Keratinocyte (primary cell): ENCODE results near the gene CSK. TPM values are rescaled to one million over a fixed set of nuclear protein-coding genes. Genes with fewer than 3 reads are reported as not detected.

Experiments
- DNase-seq: peaks from one replicate; pipeline ENCODE4 v3.0.0-alpha.2; 2011; ENCODE audit warnings: low read depth, missing footprints, low spot score
- FAIRE-seq: peaks from 2 replicates; lab custom pipeline; 2011; peaks lifted over from hg19 to GRCh38; lab: Jason Lieb, UNC
- H2AFZ ChIP-seq: 2 replicates; pipeline ENCODE4 v1.6.0; 2012; ENCODE audit warnings: low read length, control low read depth, inconsistent platforms; ENCODE audit not compliant: control insufficient read depth
- H3K27ac ChIP-seq: 2 replicates; pipeline ENCODE4 v1.5.1; 2011; ENCODE audit warnings: low read length; ENCODE audit not compliant: control insufficient read depth, insufficient read depth
- H3K27me3 ChIP-seq: 3 replicates; pipeline ENCODE4 v1.6.0; 2011; ENCODE audit warnings: low read length; ENCODE audit not compliant: control insufficient read depth, insufficient read depth; ENCODE audit errors: extremely low read depth
- H3K36me3 ChIP-seq, 2 experiments: 2 replicates in 1 of 2; 3 replicates in 1 of 2; pipeline ENCODE4 v1.5.1; 2011; ENCODE audit warnings: low read length in 2 of 2, mild to moderate bottlenecking in 1 of 2; ENCODE audit not compliant: control insufficient read depth in 2 of 2, insufficient read depth in 2 of 2; ENCODE audit errors: extremely low read depth in 1 of 2
- H3K4me1 ChIP-seq: 3 replicates; pipeline ENCODE4 v1.5.1; 2011; ENCODE audit warnings: low read length; ENCODE audit not compliant: control insufficient read depth, insufficient read depth; ENCODE audit errors: extremely low read depth
- H3K4me2 ChIP-seq: 3 replicates; pipeline ENCODE4 v1.6.0; 2011; ENCODE audit warnings: low read depth, low read length; ENCODE audit not compliant: control insufficient read depth, insufficient read depth; ENCODE audit errors: extremely low read depth
- H3K4me3 ChIP-seq, 3 experiments: fragments of 200-600 bp in 1 of 3; sonication (generic) in 1 of 3; 2 replicates in 2 of 3; 3 replicates in 1 of 3; pipeline ENCODE4 v1.5.1; 2011 to 2016; ENCODE audit warnings: low read length in 3 of 3, mild to moderate bottlenecking in 3 of 3, control low read depth in 2 of 3, inconsistent platforms in 1 of 3, low read depth in 1 of 3, mixed read lengths in 1 of 3, mixed run types in 1 of 3, moderate library complexity in 1 of 3; ENCODE audit not compliant: control insufficient read depth in 2 of 3, insufficient read depth in 2 of 3; ENCODE audit errors: extremely low read depth in 1 of 3
- H3K79me2 ChIP-seq: 2 replicates; pipeline ENCODE4 v1.6.0; 2012; ENCODE audit warnings: low read length; ENCODE audit not compliant: control insufficient read depth, insufficient read depth
- H3K9ac ChIP-seq: 3 replicates; pipeline ENCODE4 v1.6.0; 2011; ENCODE audit warnings: low read length; ENCODE audit not compliant: control insufficient read depth, insufficient read depth; ENCODE audit errors: extremely low read depth
- H3K9me1 ChIP-seq: 3 replicates; pipeline ENCODE4 v1.6.0; 2011; ENCODE audit warnings: low read length; ENCODE audit not compliant: control insufficient read depth, insufficient read depth; ENCODE audit errors: extremely low read depth
- H3K9me3 ChIP-seq: 2 replicates; pipeline ENCODE4 v1.5.1; 2012; ENCODE audit warnings: low read depth, low read length; ENCODE audit not compliant: control insufficient read depth
- H4K20me1 ChIP-seq: 3 replicates; pipeline ENCODE4 v1.6.0; 2011; ENCODE audit warnings: low read length; ENCODE audit not compliant: control insufficient read depth, insufficient read depth; ENCODE audit errors: extremely low read depth
- EZH2 ChIP-seq: IDR thresholded peaks from one replicate; pipeline ENCODE4 v1.6.1; 2012; ENCODE audit warnings: inconsistent platforms, mild to moderate bottlenecking, low read length, moderate library complexity
- dilution Hi-C: fragments of 300-500 bp; cut with MboI; formaldehyde crosslinking; loops from one replicate; pipeline ENCODE4 v1.7.0; 2020; ENCODE audit warnings: low sequenced_read_pairs; ENCODE audit not compliant: extremely low pct_ligation_motif_present
- polyA plus RNA-seq, 5 experiments: library from polyadenylated mRNA; depleted of rRNA in 3 of 5; stranded (reverse) in 3 of 5; stranded (forward) in 1 of 5; unstranded in 1 of 5; fragments of >200 nt; gene quantifications; 1 replicate in 1 of 5; 2 replicates in 3 of 5; 3 replicates in 1 of 5; pipeline versions ENCODE4 v1.2.1 to v1.2.3, GENCODE V29; 2011 to 2012; ENCODE audit warnings: missing spikeins in 2 of 5, low read depth in 1 of 5, low replicate concordance in 1 of 5
- TF ChIP-seq, protein P1 (sequence below), 3 experiments: IDR thresholded peaks in 1 of 3; conservative IDR thresholded peaks in 1 of 3; optimal IDR thresholded peaks in 1 of 3; 2 replicates in 2 of 3; 3 replicates in 1 of 3; pipeline versions ENCODE3 to v1.5.1; 2011; ENCODE audit warnings: low read length in 3 of 3, mild to moderate bottlenecking in 3 of 3, moderate library complexity in 2 of 3, control low read depth in 1 of 3, inconsistent platforms in 1 of 3; ENCODE audit not compliant: insufficient read depth in 2 of 3; ENCODE audit errors: extremely low read depth in 1 of 3

The CSK gene
- polyA plus RNA-seq, 1 donor (not counting 4 experiments of a cell fraction or from before 2014, with no cell fraction given), result 17.2 TPM

DNA sequence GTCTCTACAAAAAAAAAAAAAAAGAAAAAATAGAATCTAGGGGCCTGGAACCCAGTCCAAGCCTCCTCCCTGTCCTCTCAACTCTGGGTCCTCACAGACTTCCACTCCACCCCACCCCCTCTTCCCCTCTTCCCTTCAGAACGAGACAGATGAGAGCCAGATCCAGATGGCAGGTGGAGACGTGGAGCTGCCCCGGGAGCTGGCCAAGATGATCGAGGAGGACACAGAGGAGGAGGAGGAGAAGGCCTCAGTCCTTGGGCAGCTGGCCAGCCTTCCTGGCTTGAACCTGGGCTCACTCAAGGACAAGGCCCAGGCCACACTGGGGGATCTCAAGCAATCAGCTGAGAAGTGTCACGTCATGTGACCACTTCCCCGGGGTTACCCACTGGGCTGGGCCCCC is 48.1 kb downstream of the CSK start:
- DNase-seq, result no peak
- Histone ChIP-seq H4K20me1 (no peaks in the 10 kb centered on the region), H3K79me2 (no peaks in the 10 kb centered on the region), H3K9me1 (no peaks in the 10 kb centered on the region), H3K27ac (no peak overlapping the region), H2AFZ (no peak overlapping the region), H3K36me3 (no peaks in the 10 kb centered on the region), H3K9ac (no peak overlapping the region), H3K4me3 (no peak overlapping the region), H3K9me3 (no peaks in the 10 kb centered on the region), H3K4me1 (no peaks in the 10 kb centered on the region), H3K27me3 (peaks cover 38% of the 10 kb centered on the region), H3K4me2 (no peak overlapping the region)
- TF ChIP-seq, protein P1, sequence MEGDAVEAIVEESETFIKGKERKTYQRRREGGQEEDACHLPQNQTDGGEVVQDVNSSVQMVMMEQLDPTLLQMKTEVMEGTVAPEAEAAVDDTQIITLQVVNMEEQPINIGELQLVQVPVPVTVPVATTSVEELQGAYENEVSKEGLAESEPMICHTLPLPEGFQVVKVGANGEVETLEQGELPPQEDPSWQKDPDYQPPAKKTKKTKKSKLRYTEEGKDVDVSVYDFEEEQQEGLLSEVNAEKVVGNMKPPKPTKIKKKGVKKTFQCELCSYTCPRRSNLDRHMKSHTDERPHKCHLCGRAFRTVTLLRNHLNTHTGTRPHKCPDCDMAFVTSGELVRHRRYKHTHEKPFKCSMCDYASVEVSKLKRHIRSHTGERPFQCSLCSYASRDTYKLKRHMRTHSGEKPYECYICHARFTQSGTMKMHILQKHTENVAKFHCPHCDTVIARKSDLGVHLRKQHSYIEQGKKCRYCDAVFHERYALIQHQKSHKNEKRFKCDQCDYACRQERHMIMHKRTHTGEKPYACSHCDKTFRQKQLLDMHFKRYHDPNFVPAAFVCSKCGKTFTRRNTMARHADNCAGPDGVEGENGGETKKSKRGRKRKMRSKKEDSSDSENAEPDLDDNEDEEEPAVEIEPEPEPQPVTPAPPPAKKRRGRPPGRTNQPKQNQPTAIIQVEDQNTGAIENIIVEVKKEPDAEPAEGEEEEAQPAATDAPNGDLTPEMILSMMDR (optimal IDR thresholded peaks at IDR 0.05 in 1 of 3, IDR thresholded peaks at IDR 0.05 in 1 of 3, conservative IDR thresholded peaks at IDR 0.05 in 1 of 3; ENCODE audit: extremely low read depth in 1 of 3, insufficient read depth in 2 of 3, low read length in 3 of 3), result no peak
- no peak for TF ChIP-seq EZH2
- FAIRE-seq, result no peak
- dilution Hi-C loops, result no loop called here

GRCh38 chr15:74830868-74831267 is 49.0 kb downstream of the CSK start:
- no peak overlapping the region for H3K4me3 ChIP-seq
- H4K20me1 ChIP-seq, result no peaks in the 10 kb centered on the region
- H3K4me2 ChIP-seq, result no peak overlapping the region
- no peaks in the 10 kb centered on the region for H3K9me1 ChIP-seq
- H3K4me1 ChIP-seq, result no peaks in the 10 kb centered on the region
- FAIRE-seq (no peak), DNase-seq (no peak)
- no peaks in the 10 kb centered on the region for H3K9me3 ChIP-seq
- no peaks in the 10 kb centered on the region for H3K79me2 ChIP-seq
- no peak overlapping the region for H3K9ac ChIP-seq
- no peak for TF ChIP-seq EZH2
- TF ChIP-seq, protein P1 (optimal IDR thresholded peaks at IDR 0.05 in 1 of 3, IDR thresholded peaks at IDR 0.05 in 1 of 3, conservative IDR thresholded peaks at IDR 0.05 in 1 of 3; ENCODE audit: extremely low read depth in 1 of 3, insufficient read depth in 2 of 3, low read length in 3 of 3), result no peak
- H3K36me3 ChIP-seq, result peaks cover 0 to 3% of the 10 kb centered on the region in 2 experiments
- peaks cover 31% of the 10 kb centered on the region for H3K27me3 ChIP-seq
- H3K27ac ChIP-seq, result no peak overlapping the region
- H2AFZ ChIP-seq, result no peak overlapping the region
- dilution Hi-C loops, result no loop called here
